ENCODE measurements around the gene ZBTB45. TPM values are rescaled to one million over a fixed set of nuclear protein-coding genes. Genes with fewer than 3 reads are reported as not detected.

Gene ZBTB45
- total RNA-seq, 1 donor, result 6.9 TPM

DNA sequence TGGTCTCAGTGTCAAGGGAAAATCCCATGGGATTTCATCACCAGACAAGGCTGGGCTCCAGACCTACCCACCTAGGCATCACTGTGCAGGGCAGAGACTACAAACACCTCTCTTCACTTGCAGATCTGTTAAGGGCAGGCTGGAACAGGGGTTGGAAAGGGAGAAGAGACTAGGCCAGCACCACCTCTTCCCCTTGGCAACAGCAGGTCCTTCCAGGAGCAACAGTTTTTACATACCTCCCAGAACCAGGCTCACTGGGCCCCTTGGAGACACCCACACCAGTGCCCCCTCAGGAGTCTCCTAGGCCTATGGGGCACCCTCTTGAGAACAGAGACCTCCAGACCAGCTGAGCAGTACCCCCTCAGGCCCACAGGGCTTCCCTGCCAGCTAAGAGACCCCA is 41.3 kb upstream of the ZBTB45 start:
- Histone ChIP-seq H3K9me3 (ENCODE audit: low read depth, low read length) (no peaks in the 10 kb centered on the region), H3K27ac (ENCODE audit: low read depth, low read length) (no peak overlapping the region), H2AFZ (ENCODE audit: low read length) (no peak overlapping the region), H3K79me2 (ENCODE audit: insufficient read depth, low read length) (peaks cover 22% of the 10 kb centered on the region), H3K4me3 (ENCODE audit: insufficient read depth, low read length) (no peak overlapping the region), H4K20me1 (ENCODE audit: insufficient read depth, low read length) (peaks cover 12% of the 10 kb centered on the region), H3K4me1 (ENCODE audit: insufficient read depth, low read length) (peaks cover 31% of the 10 kb centered on the region), H3K36me3 (ENCODE audit: insufficient read depth, low read length) (peaks cover 12% of the 10 kb centered on the region), H3K4me2 (ENCODE audit: insufficient read depth, low read length) (no peak overlapping the region), H3K27me3 (ENCODE audit: insufficient read depth, low read length) (peaks cover 6% of the 10 kb centered on the region)
- no peak for TF ChIP-seq CTCF (IDR thresholded peaks at IDR 0.05; ENCODE audit: extremely low read depth, low read depth, low read length)
- no peak for DNase-seq (ENCODE audit: insufficient read length, low spot score, missing footprints)

DNA sequence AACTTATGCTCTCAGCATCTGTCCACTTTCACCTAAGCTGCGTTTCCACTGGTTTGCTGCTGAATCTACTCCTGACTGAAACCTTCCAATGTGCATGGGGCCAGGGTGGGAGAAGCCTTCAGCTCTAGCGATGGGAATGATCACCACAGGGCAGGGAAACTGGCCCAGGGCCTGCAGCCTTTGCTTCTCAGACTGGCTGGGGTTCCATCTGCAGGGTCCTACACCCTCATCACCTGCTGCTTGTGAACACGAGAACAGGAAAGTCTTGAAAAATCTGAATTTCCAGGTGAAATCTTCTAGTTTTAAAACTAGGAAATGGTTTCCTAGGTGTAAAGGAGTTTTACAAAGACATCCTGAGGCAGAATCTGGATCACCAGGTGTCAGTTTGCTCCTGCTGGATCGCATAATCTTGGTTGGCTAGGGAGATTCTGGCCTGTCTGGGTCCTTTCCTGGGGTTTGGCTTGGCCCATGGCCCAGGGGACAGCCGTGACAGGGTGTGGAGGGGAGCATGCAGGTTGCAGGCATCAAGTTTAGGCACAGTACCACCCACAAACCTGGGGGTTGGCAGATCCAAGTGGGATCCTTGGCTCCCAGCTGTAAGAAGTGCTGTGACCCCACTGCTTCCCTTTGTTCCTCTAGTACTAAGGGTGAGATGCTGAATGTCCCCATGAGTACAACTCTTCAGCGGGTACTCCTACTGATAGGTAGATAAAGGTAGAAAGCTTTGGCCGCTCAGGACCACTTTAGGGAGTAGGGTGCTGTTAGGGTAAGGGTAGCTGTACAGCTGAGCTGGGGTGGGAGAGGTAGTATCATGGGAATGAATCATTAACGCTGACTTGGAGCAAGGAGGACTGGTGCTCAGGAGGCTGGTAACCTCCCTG is 40.6 kb upstream of the ZBTB45 start:
- Histone ChIP-seq H3K4me3 (ENCODE audit: insufficient read depth, low read length) (peak overlapping the region; percentile 87), H3K27ac (ENCODE audit: low read depth, low read length) (peak overlapping the region; percentile 99), H3K9me3 (ENCODE audit: low read depth, low read length) (no peaks in the 10 kb centered on the region), H3K4me2 (ENCODE audit: insufficient read depth, low read length) (peak overlapping the region; percentile 93), H3K4me1 (ENCODE audit: insufficient read depth, low read length) (peaks cover 35% of the 10 kb centered on the region), H3K36me3 (ENCODE audit: insufficient read depth, low read length) (peaks cover 13% of the 10 kb centered on the region), H4K20me1 (ENCODE audit: insufficient read depth, low read length) (peaks cover 12% of the 10 kb centered on the region), H3K79me2 (ENCODE audit: insufficient read depth, low read length) (peaks cover 29% of the 10 kb centered on the region), H3K27me3 (ENCODE audit: insufficient read depth, low read length) (peaks cover 6% of the 10 kb centered on the region), H2AFZ (ENCODE audit: low read length) (peak overlapping the region; percentile 57)
- DNase-seq (ENCODE audit: insufficient read length, low spot score, missing footprints), result peak; percentile 78
- TF ChIP-seq CTCF (IDR thresholded peaks at IDR 0.05; ENCODE audit: extremely low read depth, low read depth, low read length), result no peak

GRCh38 chr19:58559275-58560006 is 39.8 kb upstream of the ZBTB45 start:
- peaks cover 39% of the 10 kb centered on the region for H3K4me1 ChIP-seq (ENCODE audit: insufficient read depth, low read length)
- peak overlapping the region; percentile 99 for H3K27ac ChIP-seq (ENCODE audit: low read depth, low read length)
- no peaks in the 10 kb centered on the region for H3K9me3 ChIP-seq (ENCODE audit: low read depth, low read length)
- peak; percentile 100 for DNase-seq (ENCODE audit: insufficient read length, low spot score, missing footprints)
- H3K36me3 ChIP-seq (ENCODE audit: insufficient read depth, low read length), result peaks cover 13% of the 10 kb centered on the region
- H3K4me2 ChIP-seq (ENCODE audit: insufficient read depth, low read length), result peak overlapping the region; percentile 93
- H3K79me2 ChIP-seq (ENCODE audit: insufficient read depth, low read length), result peaks cover 33% of the 10 kb centered on the region
- TF ChIP-seq CTCF (IDR thresholded peaks at IDR 0.05; ENCODE audit: extremely low read depth, low read depth, low read length), result no peak
- H2AFZ ChIP-seq (ENCODE audit: low read length), result peak overlapping the region; percentile 92
- peaks cover 6% of the 10 kb centered on the region for H3K27me3 ChIP-seq (ENCODE audit: insufficient read depth, low read length)
- peaks cover 12% of the 10 kb centered on the region for H4K20me1 ChIP-seq (ENCODE audit: insufficient read depth, low read length)
- peak overlapping the region; percentile 87 for H3K4me3 ChIP-seq (ENCODE audit: insufficient read depth, low read length)
